ENCODE data around the gene KRTAP5-4.

DNA sequence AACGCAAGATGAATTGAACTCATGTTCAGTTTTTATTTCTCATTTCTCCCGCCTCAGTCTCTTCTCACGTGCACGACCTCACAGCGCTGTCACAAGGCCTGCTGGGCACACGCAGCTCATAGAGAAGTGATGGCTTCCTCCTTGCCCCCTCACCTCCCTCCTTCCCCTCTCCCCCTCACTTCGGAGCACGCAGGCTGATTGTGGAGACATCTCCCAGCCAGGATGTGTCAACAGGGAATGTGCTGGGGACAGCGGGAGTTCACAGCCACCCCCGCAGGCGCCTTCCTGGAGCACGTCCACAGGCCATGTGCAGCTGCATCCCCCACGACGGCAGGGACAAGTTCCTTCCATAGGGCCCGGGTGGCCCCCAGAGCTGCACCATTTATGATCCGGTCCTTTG is 46.0 kb upstream of the KRTAP5-4 start:
- TF ChIP-seq POLR2A (IDR thresholded peaks at IDR 0.05; ENCODE audit: low read depth, low read length) (no peak), POLR2AphosphoS5 (IDR thresholded peaks at IDR 0.05; ENCODE audit: low read depth, low read length) (no peak), SPI1 (IDR thresholded peaks at IDR 0.05; ENCODE audit: low read depth, low read length) (no peak), TAF1 (IDR thresholded peaks at IDR 0.05; ENCODE audit: low read depth, low read length) (no peak), PAX5 (IDR thresholded peaks at IDR 0.05; ENCODE audit: insufficient read depth, low read length, severe bottlenecking) (no peak)
